ENCODE data around the gene PRPSAP1.

- TF ChIP-seq TAF1 (IDR thresholded peaks at IDR 0.05; ENCODE audit: low read depth) (no peak), CREB1 (IDR thresholded peaks at IDR 0.05; ENCODE audit: low read depth) (no peak), TEAD4 (IDR thresholded peaks at IDR 0.05) (no peak)
Measured at GRCh38 chr17:76280650-76281049, 73.1 kb downstream of the PRPSAP1 start.
